HepG2 (cell line): Measurements from ENCODE around the gene JAKMIP3. TPM values are rescaled to one million over a fixed set of nuclear protein-coding genes. Genes with fewer than 3 reads are reported as not detected.

Source experiments
- ATAC-seq: fragments of 200-7000 bp; cut with Tn5 transposase; 3 replicates; pipeline ENCODE4 v1.9.1; 2020; ENCODE audit warnings: mild to moderate bottlenecking, moderate library complexity
- BruUV-seq: library from RNA; stranded (reverse); fragments of 400-500 nt; replicated peaks from 2 replicates; lab custom pipeline; 2021; lab: Mats Ljungman, UMichigan
- CTCF ChIA-PET: fragments of 300-600 bp; formaldehyde crosslinking; extraction: SDS; loops from one replicate; lab custom pipeline; 2021; ENCODE audit warnings: low total read pairs, inconsistent platforms, low intra/inter-chr PET ratio; lab: Yijun Ruan, JAX
- POLR2A ChIA-PET: fragments of 350-600 bp; sonication (Branson Sonifier 250); formaldehyde crosslinking; loops from one replicate; lab custom pipeline; 2020; ENCODE audit warnings: antibody characterized with exemption, inconsistent platforms; lab: Yijun Ruan, JAX
- DNase-seq: peaks from one replicate; pipeline ENCODE4 v3.0.0-alpha.2; 2015; ENCODE audit warnings: low spot score
- FAIRE-seq: peaks from 3 replicates; lab custom pipeline; 2011; peaks lifted over from hg19 to GRCh38; lab: Jason Lieb, UNC
- H2AFZ ChIP-seq: one replicate; pipeline ENCODE4 v1.6.1; 2011; ENCODE audit warnings: low read length, inconsistent platforms
- H3K27ac ChIP-seq: fragments of 300-600 bp; 3 replicates; pipeline ENCODE4 v1.8.0; 2011; ENCODE audit warnings: mixed run types, mild to moderate bottlenecking, mixed read lengths, low read length, inconsistent platforms; ENCODE audit not compliant: insufficient read depth; ENCODE audit errors: extremely low read length
- H3K27me3 ChIP-seq, 2 experiments: fragments of 200-600 bp in 1 of 2; 2 replicates in 1 of 2; 3 replicates in 1 of 2; pipeline versions ENCODE4 v1.6.0 to v1.8.0; 2011; ENCODE audit warnings: low read length in 2 of 2, mild to moderate bottlenecking in 2 of 2, moderate library complexity in 2 of 2, inconsistent platforms in 1 of 2; ENCODE audit not compliant: insufficient read depth in 2 of 2, control insufficient read depth in 1 of 2
- H3K36me3 ChIP-seq, 2 experiments: fragments of 200-600 bp in 1 of 2; replicated peaks in 1 of 2; 2 replicates in 1 of 2; 3 replicates in 1 of 2; pipeline versions ENCODE4 v1.5.1 to v1.8.0; 2011; ENCODE audit warnings: low read length in 2 of 2, inconsistent platforms in 1 of 2; ENCODE audit not compliant: insufficient read depth in 2 of 2, control insufficient read depth in 1 of 2
- H3K4me1 ChIP-seq: 2 replicates; pipeline ENCODE4 v1.5.1; 2012; ENCODE audit warnings: low read length, inconsistent platforms; ENCODE audit not compliant: insufficient read depth
- H3K4me2 ChIP-seq: 2 replicates; pipeline ENCODE4 v1.6.0; 2011; ENCODE audit warnings: low read depth, low read length, inconsistent platforms
- H3K4me3 ChIP-seq, 3 experiments: fragments of 200-600 bp in 1 of 3; sonication (generic), shearing (Covaris generic) in 1 of 3; replicated peaks in 1 of 3; 2 replicates each; pipeline ENCODE4 v1.5.1; 2011 to 2016; ENCODE audit warnings: low read length in 3 of 3, inconsistent platforms in 2 of 3, low read depth in 2 of 3, mild to moderate bottlenecking in 2 of 3, control low read depth in 1 of 3, mixed read lengths in 1 of 3; ENCODE audit not compliant: insufficient read depth in 1 of 3
- H3K79me2 ChIP-seq: one replicate; pipeline ENCODE4 v1.6.1; 2011; ENCODE audit warnings: low read length, inconsistent platforms; ENCODE audit not compliant: insufficient read depth
- H3K9ac ChIP-seq: 2 replicates; pipeline ENCODE4 v1.6.0; 2011; ENCODE audit warnings: mild to moderate bottlenecking, low read depth, low read length, inconsistent platforms; ENCODE audit not compliant: insufficient read depth
- H3K9me3 ChIP-seq: 2 replicates; pipeline ENCODE4 v1.5.1; 2012; ENCODE audit warnings: mild to moderate bottlenecking, low read length
- H4K20me1 ChIP-seq: 2 replicates; pipeline ENCODE4 v1.6.0; 2011; ENCODE audit warnings: inconsistent platforms, mild to moderate bottlenecking, low read length, moderate library complexity; ENCODE audit not compliant: insufficient read depth
- NFE2L1 ChIP-seq: sonication (generic); formaldehyde crosslinking; IDR thresholded peaks from 2 replicates; pipeline ENCODE4 v1.4.0; 2020; ENCODE audit warnings: missing genetic modification reagents, mild to moderate bottlenecking, borderline replicate concordance
- PPARG ChIP-seq: conservative IDR thresholded peaks from 2 replicates; pipeline ENCODE4 v1.6.1; 2016; ENCODE audit warnings: missing biosample characterization, missing genetic modification reagents
- SRSF4 ChIP-seq: fragments of 200-400 bp; formaldehyde crosslinking; IDR thresholded peaks from one replicate; pipeline ENCODE4 v1.6.1; 2018; ENCODE audit warnings: mild to moderate bottlenecking, low read depth, low read length, moderate library complexity; ENCODE audit not compliant: poor library complexity, severe bottlenecking
- ZNF205 ChIP-seq: IDR thresholded peaks from 2 replicates; pipeline ENCODE4 v1.6.1; 2018; ENCODE audit warnings: missing biosample characterization, missing genetic modification reagents
- ZNF44 ChIP-seq: sonication (generic); formaldehyde crosslinking; IDR thresholded peaks from 2 replicates; pipeline ENCODE4 v1.5.1; 2020; ENCODE audit warnings: mild to moderate bottlenecking, missing genetic modification reagents
- ZNF746 ChIP-seq: sonication (generic); formaldehyde crosslinking; IDR thresholded peaks from 2 replicates; pipeline ENCODE4 v1.8.0; 2022; ENCODE audit warnings: mild to moderate bottlenecking, missing genetic modification reagents
- WGBS: methylation state at CpG from one replicate; pipeline ENCODE4 v1.1.6; 2017; ENCODE audit warnings: low lambda C conversion rate; 5-methylcytosine and 5-hydroxymethylcytosine counted together
- in situ Hi-C: cut with HindIII; loops from 2 replicates; pipeline ENCODE4 v1.10.0; 2017; ENCODE audit warnings: low pct_unique_long_range_greater_than_20kb; ENCODE audit not compliant: extremely low pct_ligation_motif_present
- intact Hi-C: fragments of 100-400 bp; cut with micrococcal nuclease; formaldehyde crosslinking; loops from one replicate; pipeline ENCODE4 v1.10.0; 2022; ENCODE audit not compliant: unreplicated experiment
- polyA plus RNA-seq, 8 experiments: library from polyadenylated mRNA; depleted of rRNA in 3 of 8; stranded (reverse) in 7 of 8; unstranded in 1 of 8; fragments of >200 nt; fragmentation: Illumina TruSeq in 4 of 8; extraction: Trizol in 4 of 8; gene quantifications; 2 replicates each; pipeline versions ENCODE4 v1.2.1 to v1.2.3, GENCODE V29; 2011 to 2016; ENCODE audit warnings: low read depth in 4 of 8, missing spikeins in 1 of 8, mixed read lengths in 1 of 8; ENCODE audit not compliant: insufficient read depth in 1 of 8
- total RNA-seq, 5 experiments: library from RNA; depleted of rRNA; stranded (reverse); fragments of >200 nt; fragmentation: Illumina TruSeq; extraction: Trizol; gene quantifications; 2 replicates each; pipeline ENCODE4 v1.2.3, GENCODE V29; 2016; ENCODE audit warnings: low read depth in 1 of 5
- TF ChIP-seq, protein P1 (sequence below), 2 experiments: sonication (generic) in 1 of 2; formaldehyde crosslinking in 1 of 2; IDR thresholded peaks; 2 replicates each; pipeline versions ENCODE4 v1.6.1 to v1.9.0; 2014 to 2022; ENCODE audit warnings: antibody characterized with exemption in 1 of 2, borderline replicate concordance in 1 of 2, inconsistent platforms in 1 of 2, low read depth in 1 of 2, missing genetic modification reagents in 1 of 2
- TF ChIP-seq, protein P2 (sequence below): sonication (generic); formaldehyde crosslinking; IDR thresholded peaks from 2 replicates; pipeline ENCODE4 v1.4.0; 2020; ENCODE audit warnings: missing genetic modification reagents, borderline replicate concordance

JAKMIP3 gene
- total and polyA plus RNA-seq, 2 of the 13 experiments (the other 11 are each of a cell fraction or from before 2014, with no cell fraction given): 0.03 to 0.11 TPM

DNA sequence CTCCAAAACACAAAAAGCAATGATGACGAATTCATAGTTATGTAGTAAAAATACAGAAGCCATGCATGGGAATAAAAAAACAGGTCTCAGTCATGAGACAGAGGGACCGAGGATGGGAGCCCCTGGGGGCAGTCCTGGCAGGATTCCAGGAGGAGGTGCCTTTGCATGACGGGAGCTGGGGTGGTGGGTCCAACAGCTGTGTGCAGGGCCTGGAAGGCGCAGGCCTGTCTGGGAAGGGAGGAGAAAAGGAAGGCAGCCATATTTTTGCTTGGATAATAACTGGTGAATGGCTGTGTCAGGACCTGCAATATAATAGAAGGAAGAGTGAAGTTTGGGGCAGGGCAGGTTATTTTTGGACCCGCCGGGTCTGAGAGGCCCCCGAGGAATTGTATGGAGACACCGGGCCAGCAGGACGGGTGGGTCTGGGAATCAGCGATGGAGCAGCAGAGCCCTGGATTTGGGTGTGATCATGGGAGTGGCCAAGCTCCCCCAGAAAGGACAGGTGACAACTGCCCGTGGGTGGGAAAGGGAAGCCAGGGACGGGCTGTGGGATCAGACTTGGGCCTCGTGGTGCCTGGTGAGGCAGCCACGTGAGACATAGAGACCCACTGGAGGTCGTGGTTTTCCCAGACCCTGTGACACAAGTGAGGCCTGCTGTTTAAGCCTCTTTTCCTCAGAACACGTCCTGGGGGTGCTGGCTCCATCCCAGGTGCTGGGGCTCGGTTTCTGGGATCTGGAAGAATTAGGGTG, 2.9 kb upstream of the JAKMIP3 start:
- DNase-seq (no peak), ATAC-seq (no peak), FAIRE-seq (no peak)
- no peak overlapping the region for H3K27ac ChIP-seq
- ChIA-PET CTCF (no interaction called here), POLR2A (no interaction called here)
- no peak overlapping the region for H3K9ac ChIP-seq
- intact Hi-C loops: no loop called here
- no peaks in the 10 kb centered on the region for H3K79me2 ChIP-seq
- WGBS: 33% methylated on average over 13 of the region's 17 CpGs
- in situ Hi-C loops: no loop called here
- TF ChIP-seq, protein P1, sequence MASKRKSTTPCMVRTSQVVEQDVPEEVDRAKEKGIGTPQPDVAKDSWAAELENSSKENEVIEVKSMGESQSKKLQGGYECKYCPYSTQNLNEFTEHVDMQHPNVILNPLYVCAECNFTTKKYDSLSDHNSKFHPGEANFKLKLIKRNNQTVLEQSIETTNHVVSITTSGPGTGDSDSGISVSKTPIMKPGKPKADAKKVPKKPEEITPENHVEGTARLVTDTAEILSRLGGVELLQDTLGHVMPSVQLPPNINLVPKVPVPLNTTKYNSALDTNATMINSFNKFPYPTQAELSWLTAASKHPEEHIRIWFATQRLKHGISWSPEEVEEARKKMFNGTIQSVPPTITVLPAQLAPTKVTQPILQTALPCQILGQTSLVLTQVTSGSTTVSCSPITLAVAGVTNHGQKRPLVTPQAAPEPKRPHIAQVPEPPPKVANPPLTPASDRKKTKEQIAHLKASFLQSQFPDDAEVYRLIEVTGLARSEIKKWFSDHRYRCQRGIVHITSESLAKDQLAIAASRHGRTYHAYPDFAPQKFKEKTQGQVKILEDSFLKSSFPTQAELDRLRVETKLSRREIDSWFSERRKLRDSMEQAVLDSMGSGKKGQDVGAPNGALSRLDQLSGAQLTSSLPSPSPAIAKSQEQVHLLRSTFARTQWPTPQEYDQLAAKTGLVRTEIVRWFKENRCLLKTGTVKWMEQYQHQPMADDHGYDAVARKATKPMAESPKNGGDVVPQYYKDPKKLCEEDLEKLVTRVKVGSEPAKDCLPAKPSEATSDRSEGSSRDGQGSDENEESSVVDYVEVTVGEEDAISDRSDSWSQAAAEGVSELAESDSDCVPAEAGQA (IDR thresholded peaks at IDR 0.05; ENCODE audit: low read depth): no peak
- TF ChIP-seq, protein P1 (CRISPR knock-in tag; IDR thresholded peaks at IDR 0.05; ENCODE audit: borderline replicate concordance): no peak
- no peak for TF ChIP-seq ZNF44 (CRISPR knock-in tag)
- TF ChIP-seq SRSF4: no peak
- TF ChIP-seq NFE2L1 (CRISPR knock-in tag): no peak
- TF ChIP-seq, protein P2, sequence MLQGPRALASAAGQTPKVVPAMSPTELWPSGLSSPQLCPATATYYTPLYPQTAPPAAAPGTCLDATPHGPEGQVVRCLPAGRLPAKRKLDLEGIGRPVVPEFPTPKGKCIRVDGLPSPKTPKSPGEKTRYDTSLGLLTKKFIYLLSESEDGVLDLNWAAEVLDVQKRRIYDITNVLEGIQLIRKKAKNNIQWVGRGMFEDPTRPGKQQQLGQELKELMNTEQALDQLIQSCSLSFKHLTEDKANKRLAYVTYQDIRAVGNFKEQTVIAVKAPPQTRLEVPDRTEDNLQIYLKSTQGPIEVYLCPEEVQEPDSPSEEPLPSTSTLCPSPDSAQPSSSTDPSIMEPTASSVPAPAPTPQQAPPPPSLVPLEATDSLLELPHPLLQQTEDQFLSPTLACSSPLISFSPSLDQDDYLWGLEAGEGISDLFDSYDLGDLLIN (CRISPR knock-in tag): no peak
- no peak for TF ChIP-seq ZNF746
- no peak for TF ChIP-seq PPARG (CRISPR knock-in tag)
- TF ChIP-seq ZNF205 (CRISPR knock-in tag): no peak
- H3K4me1 ChIP-seq: peaks cover 22% of the 10 kb centered on the region
- no peak overlapping the region for H3K4me2 ChIP-seq
- no peaks in the 10 kb centered on the region for H3K9me3 ChIP-seq
- no peak overlapping the region for H3K4me3 ChIP-seq
- no peaks in the 10 kb centered on the region for H4K20me1 ChIP-seq
- H2AFZ ChIP-seq: no peak overlapping the region
- H3K36me3 ChIP-seq: no peaks in the 10 kb centered on the region
- BruUV-seq: no TSS peak
- H3K27me3 ChIP-seq: peaks cover 3 to 62% of the 10 kb centered on the region in 2 experiments; a peak in 4 of 5 replicates
